Endothelial cell of umbilical vein (primary cell): Measurements from ENCODE around the gene RASSF3. TPM values are rescaled to one million over a fixed set of nuclear protein-coding genes. Genes with fewer than 3 reads are reported as not detected.

ENCODE experiments used
- BruUV-seq: library from RNA; stranded (reverse); fragments of 400-500 nt; replicated peaks from 2 replicates; lab custom pipeline; 2021; lab: Mats Ljungman, UMichigan
- CTCF ChIA-PET: fragments of 300-600, 350-600 bp; sonication (Branson Sonifier 250); formaldehyde crosslinking; loops from one replicate; lab custom pipeline; 2021; ENCODE audit warnings: antibody characterized with exemption, inconsistent platforms; lab: Charles Lee
- POLR2A ChIA-PET: fragments of 300-600, 350-600 bp; sonication (Branson Sonifier 250); formaldehyde crosslinking; loops from one replicate; lab custom pipeline; 2021; ENCODE audit warnings: antibody characterized with exemption, inconsistent platforms; lab: Charles Lee
- DNase-seq: peaks from one replicate; pipeline ENCODE4 v3.0.0-alpha.2; 2011; ENCODE audit warnings: low read depth, low spot score
- FAIRE-seq: peaks from 2 replicates; lab custom pipeline; 2011; peaks lifted over from hg19 to GRCh38; lab: Jason Lieb, UNC
- H2AFZ ChIP-seq: 2 replicates; pipeline ENCODE4 v1.6.0; 2012; ENCODE audit warnings: low read depth, low read length, control low read depth, inconsistent platforms
- H3K27ac ChIP-seq: 2 replicates; pipeline ENCODE4 v1.5.1; 2011; ENCODE audit warnings: low read depth, mild to moderate bottlenecking, control low read depth, low read length, moderate library complexity; ENCODE audit not compliant: insufficient read depth
- H3K27me3 ChIP-seq, 2 experiments: 2 replicates each; pipeline versions ENCODE4 v1.6.0 to v1.6.1; 2011; ENCODE audit warnings: low read length in 2 of 2, mixed read lengths in 1 of 2; ENCODE audit not compliant: control insufficient read depth in 2 of 2, insufficient read depth in 2 of 2
- H3K36me3 ChIP-seq, 2 experiments: 2 replicates in 1 of 2; 3 replicates in 1 of 2; pipeline ENCODE4 v1.5.1; 2011; ENCODE audit warnings: low read length in 2 of 2, mild to moderate bottlenecking in 1 of 2, moderate library complexity in 1 of 2; ENCODE audit not compliant: control insufficient read depth in 2 of 2, insufficient read depth in 2 of 2; ENCODE audit errors: extremely low read depth in 1 of 2
- H3K4me1 ChIP-seq: 3 replicates; pipeline ENCODE4 v1.5.1; 2011; ENCODE audit warnings: mild to moderate bottlenecking, low read length; ENCODE audit not compliant: control insufficient read depth, insufficient read depth; ENCODE audit errors: extremely low read depth
- H3K4me2 ChIP-seq: 2 replicates; pipeline ENCODE4 v1.6.1; 2011; ENCODE audit warnings: low read length, control low read depth, mixed read lengths; ENCODE audit not compliant: insufficient read depth
- H3K4me3 ChIP-seq, 3 experiments: fragments of 200-600 bp in 1 of 3; sonication (generic), shearing (Covaris generic) in 1 of 3; replicated peaks in 1 of 3; 2 replicates each; pipeline ENCODE4 v1.5.1; 2011 to 2016; ENCODE audit warnings: control low read depth in 3 of 3, low read length in 3 of 3, mild to moderate bottlenecking in 2 of 3, inconsistent platforms in 1 of 3, low read depth in 1 of 3, moderate library complexity in 1 of 3; ENCODE audit not compliant: insufficient read depth in 1 of 3
- H3K79me2 ChIP-seq: 2 replicates; pipeline ENCODE4 v1.6.0; 2012; ENCODE audit warnings: low read length, inconsistent platforms; ENCODE audit not compliant: control insufficient read depth, insufficient read depth
- H3K9ac ChIP-seq: replicated peaks from 2 replicates; pipeline ENCODE3; 2011; ENCODE audit warnings: low read length, control low read depth; ENCODE audit not compliant: insufficient read depth; ENCODE audit errors: extremely low read depth
- H3K9me1 ChIP-seq: replicated peaks from 3 replicates; pipeline ENCODE4 v1.6.0; 2011; ENCODE audit warnings: mild to moderate bottlenecking, low read length; ENCODE audit not compliant: control insufficient read depth, insufficient read depth; ENCODE audit errors: extremely low read depth
- H3K9me3 ChIP-seq: replicated peaks from 2 replicates; pipeline ENCODE4 v1.5.1; 2012; ENCODE audit warnings: low read length, inconsistent platforms; ENCODE audit not compliant: control insufficient read depth, insufficient read depth
- H4K20me1 ChIP-seq: replicated peaks from 2 replicates; pipeline ENCODE3; 2011; ENCODE audit warnings: mild to moderate bottlenecking, low read length; ENCODE audit not compliant: control insufficient read depth, insufficient read depth; ENCODE audit errors: extremely low read depth
- CTCF ChIP-seq, 2 donors: IDR thresholded peaks; 1 replicate in 1 of 2; 2 replicates in 1 of 2; pipeline ENCODE4 v1.5.1; 2011; ENCODE audit warnings: low read length in 2 of 2, mild to moderate bottlenecking in 2 of 2, moderate library complexity in 2 of 2, control low read depth in 1 of 2, inconsistent platforms in 1 of 2, low read depth in 1 of 2; ENCODE audit not compliant: insufficient read depth in 1 of 2; ENCODE audit errors: extremely low read depth in 1 of 2
- EZH2 ChIP-seq: IDR thresholded peaks from 2 replicates; pipeline ENCODE4 v1.6.1; 2012; ENCODE audit warnings: borderline replicate concordance, low read depth, mild to moderate bottlenecking, moderate library complexity, low read length, inconsistent platforms; ENCODE audit not compliant: severe bottlenecking
- FOS ChIP-seq: IDR thresholded peaks from 2 replicates; pipeline ENCODE4 v1.6.1; 2011; ENCODE audit warnings: mild to moderate bottlenecking, low read length, moderate library complexity, borderline replicate concordance; ENCODE audit not compliant: insufficient read depth
- GATA2 ChIP-seq: IDR thresholded peaks from 2 replicates; pipeline ENCODE4 v1.7.0; 2011; ENCODE audit warnings: low read depth, mild to moderate bottlenecking, moderate library complexity, mixed read lengths, low read length; ENCODE audit not compliant: insufficient read length, insufficient read depth
- JUN ChIP-seq: IDR thresholded peaks from 2 replicates; pipeline ENCODE4 v1.6.1; 2011; ENCODE audit warnings: borderline replicate concordance, low read depth; ENCODE audit not compliant: insufficient read length, insufficient read depth
- MAX ChIP-seq: IDR thresholded peaks from 2 replicates; pipeline ENCODE4 v1.6.1; 2011; ENCODE audit not compliant: insufficient read depth, insufficient read length
- MYC ChIP-seq: IDR thresholded peaks from one replicate; pipeline ENCODE4 v1.6.1; 2011; ENCODE audit warnings: mild to moderate bottlenecking, low read depth, low read length
- POLR2A ChIP-seq: IDR thresholded peaks from 2 replicates; pipeline ENCODE4 v1.6.1; 2012; ENCODE audit warnings: low read depth, mild to moderate bottlenecking, control low read depth, low read length
- POLR2AphosphoS5 ChIP-seq: IDR thresholded peaks from 2 replicates; pipeline ENCODE4 v1.6.1; 2012; ENCODE audit warnings: low read depth, mild to moderate bottlenecking, control low read depth, low read length, moderate library complexity; ENCODE audit not compliant: insufficient read depth
- dilution Hi-C: fragments of 300-500 bp; cut with MboI; formaldehyde crosslinking; loops from one replicate; pipeline ENCODE4 v1.15.0; 2019; ENCODE audit warnings: low sequenced_read_pairs; ENCODE audit not compliant: extremely low pct_ligation_motif_present
- intact Hi-C: fragments of 100-400 bp; cut with micrococcal nuclease; formaldehyde crosslinking; loops from one replicate; pipeline ENCODE4 v1.10.0; 2022
- polyA plus RNA-seq, 4 experiments: library from polyadenylated mRNA; depleted of rRNA in 3 of 4; stranded (reverse) in 3 of 4; unstranded in 1 of 4; fragments of >200 nt; gene quantifications; 2 replicates each; pipeline versions ENCODE4 v1.2.1 to v1.2.3, GENCODE V29; 2011 to 2012; ENCODE audit warnings: missing spikeins in 1 of 4
- total RNA-seq: library from RNA; stranded (reverse); gene quantifications from 2 replicates; pipeline ENCODE4 v1.2.3, GENCODE V29; 2021

Gene RASSF3
- total and polyA plus RNA-seq, 2 donors (not counting 3 experiments of a cell fraction or from before 2014, with no cell fraction given), result 20.2 to 60.8 TPM

- ChIA-PET POLR2A (no interaction called here), CTCF (interaction anchor here (1.0 to 1.4 kb wide), 5 partner anchors 8 to 129 kb away, joined by 3 to 5 read pairs (median 4); no protein-coding TSS in a partner anchor)
- dilution Hi-C loops, result no loop called here
These were observed 68.5 kb downstream of the RASSF3 start for GRCh38 chr12:64678835-64679234.

More at GRCh38 chr12:64678835-64679234, 68.5 kb downstream of the RASSF3 start:
- no peak for DNase-seq
- no peaks in the 10 kb centered on the region for H3K27me3 ChIP-seq
- intact Hi-C loops, result loop anchor here (1.0 kb wide), 2 partner anchors 8 to 69 kb away; partner anchors contain the start of gene RASSF3
- H2AFZ ChIP-seq, result no peak overlapping the region
- H3K36me3 ChIP-seq, result no peaks in the 10 kb centered on the region
- H3K4me3 ChIP-seq, result no peak overlapping the region
- no peaks in the 10 kb centered on the region for H3K9me3 ChIP-seq
- no peaks in the 10 kb centered on the region for H4K20me1 ChIP-seq
- TF ChIP-seq GATA2, result no peak
- TF ChIP-seq POLR2A, result no peak
- no peak for TF ChIP-seq CTCF (IDR thresholded peaks at IDR 0.05; ENCODE audit: extremely low read depth in 1 of 2, insufficient read depth in 1 of 2, low read depth in 1 of 2, low read length in 2 of 2)
- no peak for TF ChIP-seq POLR2AphosphoS5
- no peak for TF ChIP-seq MYC
- no peak for TF ChIP-seq FOS
- TF ChIP-seq EZH2, result no peak
- TF ChIP-seq JUN, result no peak
- no peak for TF ChIP-seq MAX
- FAIRE-seq, result no peak
- H3K79me2 ChIP-seq, result peaks cover 81% of the 10 kb centered on the region
- no peaks in the 10 kb centered on the region for H3K9me1 ChIP-seq
- H3K4me1 ChIP-seq, result peaks cover 69% of the 10 kb centered on the region
- peak overlapping the region; percentile 93 for H3K27ac ChIP-seq
- H3K9ac ChIP-seq, result peak overlapping the region; percentile 83
- H3K4me2 ChIP-seq, result no peak overlapping the region
- BruUV-seq, result no TSS peak
